LNCaP clone FGC (cell line): ENCODE measurements around the gene UNC5C.

Experiments
- DNase-seq: peaks from one replicate; pipeline ENCODE4 v3.0.0-alpha.2; 2011; ENCODE audit warnings: low read depth
- H3K4me3 ChIP-seq: 2 replicates; pipeline ENCODE4 v1.5.1; 2011; ENCODE audit warnings: mild to moderate bottlenecking, low read depth, low read length, control low read depth
- CTCF ChIP-seq: IDR thresholded peaks from 2 replicates; pipeline ENCODE4 v1.5.1; 2012; ENCODE audit warnings: mild to moderate bottlenecking; ENCODE audit not compliant: control insufficient read depth, insufficient read depth; ENCODE audit errors: extremely low read depth

UNC5C gene

GRCh38 chr4:95217197-95217596 lies 331.6 kb downstream of the UNC5C start:
- H3K4me3 ChIP-seq: no peak overlapping the region
- TF ChIP-seq CTCF: no peak
- DNase-seq: no peak

- DNase-seq: no peak
- H3K4me3 ChIP-seq: no peak overlapping the region
- TF ChIP-seq CTCF: no peak
Observed at GRCh38 chr4:95216636-95217035, 332.1 kb downstream of the UNC5C start.

- TF ChIP-seq CTCF: no peak
- no peak for DNase-seq
- no peak overlapping the region for H3K4me3 ChIP-seq
Observed at GRCh38 chr4:95215991-95216605, 332.7 kb downstream of the UNC5C start.

GRCh38 chr4:95215043-95215442 lies 333.7 kb downstream of the UNC5C start:
- DNase-seq: no peak
- H3K4me3 ChIP-seq: no peak overlapping the region
- TF ChIP-seq CTCF: no peak

GRCh38 chr4:95214408-95214807 lies 334.4 kb downstream of the UNC5C start:
- H3K4me3 ChIP-seq: no peak overlapping the region
- TF ChIP-seq CTCF: no peak
- no peak for DNase-seq

GRCh38 chr4:95213366-95213765 lies 335.4 kb downstream of the UNC5C start:
- DNase-seq: no peak
- H3K4me3 ChIP-seq: no peak overlapping the region
- no peak for TF ChIP-seq CTCF

GRCh38 chr4:95212692-95213091 lies 336.1 kb downstream of the UNC5C start:
- no peak overlapping the region for H3K4me3 ChIP-seq
- DNase-seq: no peak
- no peak for TF ChIP-seq CTCF
